ENCODE results near the gene CORO7. TPM values are rescaled to one million over a fixed set of nuclear protein-coding genes. Genes with fewer than 3 reads are reported as not detected.

CORO7 gene
- total and polyA plus RNA-seq, 9 of the 15 experiments (the other 6 are each of a cell fraction or from before 2014, with no cell fraction given): 0.45 to 77.2 (median 18.7) TPM

- FAIRE-seq (peak; percentile 15), DNase-seq (ENCODE audit: extremely low read depth in 1 of 4, low spot score in 3 of 4) (no peak), ATAC-seq (no peak)
- in situ Hi-C loops (cut with MboI) (no loop called here), intact Hi-C loops (cut with micrococcal nuclease) (no loop called here)
- H3K36me3 ChIP-seq (ENCODE audit: control insufficient read depth, insufficient read depth, low read length): peaks cover 19% of the 10 kb centered on the region; the same call in 2 of the 3 replicates
- H3K9me3 ChIP-seq (replicated peaks; ENCODE audit: control insufficient read depth, insufficient read depth, low read depth, low read length): no peaks in the 10 kb centered on the region
- peaks cover 13 to 48% of the 10 kb centered on the region in 2 experiments; a peak in 4 of 5 replicates for H3K4me1 ChIP-seq (replicated peaks in 1 of 2; ENCODE audit: control insufficient read depth in 2 of 2, insufficient read depth in 2 of 2, low read length in 2 of 2)
- ChIA-PET CTCF (ENCODE audit: low intra/inter-chr PET ratio) (no interaction called here), POLR2A (interaction anchor here (0.6 to 2.2 kb wide), 5 partner anchors 10 to 109 kb away, joined by 3 to 10 read pairs (median 3); no protein-coding TSS in a partner anchor)
- H3K79me2 ChIP-seq (ENCODE audit: control insufficient read depth, insufficient read depth, low read length): peaks cover 18% of the 10 kb centered on the region
- no TSS peak for BruUV-seq (replicated peaks)
- H2AFZ ChIP-seq (ENCODE audit: low read depth, low read length): no peak overlapping the region
- WGBS (ENCODE audit: insufficient coverage, low coverage, missing lambda C conversion rate): 80% methylated on average over 14 of the region's 14 CpGs
- no peak overlapping the region for H3K4me2 ChIP-seq (ENCODE audit: insufficient read depth, low read length)
- no peak overlapping the region for H3K4me3 ChIP-seq
- H3K27me3 ChIP-seq (ENCODE audit: control insufficient read depth in 2 of 2, insufficient read depth in 2 of 2, low read length in 2 of 2): no peaks in the 10 kb centered on the region
- H3K9me1 ChIP-seq (ENCODE audit: control insufficient read depth, insufficient read depth, low read length): peaks cover 3% of the 10 kb centered on the region
- no peak overlapping the region for H3K27ac ChIP-seq (ENCODE audit: extremely low read depth, low read depth, low read length)
- H3K9ac ChIP-seq (ENCODE audit: insufficient read depth in 1 of 2, low read depth in 2 of 2, low read length in 2 of 2): peak overlapping the region in 1 of 2 experiments; percentile 73; a peak in 3 of 4 replicates
- no peaks in the 10 kb centered on the region for H4K20me1 ChIP-seq (replicated peaks; ENCODE audit: control insufficient read depth, insufficient read depth, low read length)
- no peak for TF ChIP-seq ARID3A (IDR thresholded peaks at IDR 0.05; ENCODE audit: borderline replicate concordance, low read depth, low read length)
- no peak for TF ChIP-seq NFATC3 (IDR thresholded peaks at IDR 0.05)
- TF ChIP-seq ZNF449 (CRISPR knock-in tag; IDR thresholded peaks at IDR 0.05): no peak
- TF ChIP-seq DACH1 (IDR thresholded peaks at IDR 0.05; ENCODE audit: partially characterized antibody): no peak
- TF ChIP-seq KDM1A (IDR thresholded peaks at IDR 0.05): peak; percentile 59 to 65; a peak in 2 of 4 replicates
- TF ChIP-seq BCOR (IDR thresholded peaks at IDR 0.05): peak; percentile 64; the same call in 1 of the 2 replicates
- no peak for TF ChIP-seq ATF1 (CRISPR knock-in tag; IDR thresholded peaks at IDR 0.05)
- no peak for TF ChIP-seq ATF1 (tag; IDR thresholded peaks at IDR 0.05)
These were observed 107.1 kb downstream of the CORO7 start for GRCh38 chr16:4309102-4309832.

Measured in K562 (cell line).